Panc1 (cell line): ENCODE measurements around the gene BTBD9. TPM values are rescaled to one million over a fixed set of nuclear protein-coding genes. Genes with fewer than 3 reads are reported as not detected.

Experiments used
- ATAC-seq: fragments of 200-7000 bp; cut with Tn5 transposase; 2 replicates; pipeline ENCODE4 v1.9.1; 2020; ENCODE audit warnings: mild to moderate bottlenecking, moderate library complexity
- BruUV-seq: library from RNA; stranded (reverse); fragments of 400-500 nt; replicated peaks from 2 replicates; lab custom pipeline; 2021; lab: Mats Ljungman, UMichigan
- CTCF ChIA-PET: fragments of 300-600 bp; sonication (Branson Sonifier 250); formaldehyde crosslinking; loops from one replicate; lab custom pipeline; 2022; ENCODE audit warnings: antibody characterized with exemption; lab: Charles Lee
- POLR2A ChIA-PET: fragments of 300-600 bp; sonication (Branson Sonifier 250); formaldehyde crosslinking; loops from one replicate; lab custom pipeline; 2022; ENCODE audit warnings: antibody characterized with exemption; lab: Charles Lee
- DNase-seq: peaks from one replicate; pipeline ENCODE4 v3.0.0-alpha.2; 2010; ENCODE audit warnings: low read depth, low spot score
- H3K27ac ChIP-seq: 2 replicates; pipeline ENCODE4 v1.5.1; 2011; ENCODE audit warnings: mild to moderate bottlenecking, low read length, inconsistent platforms
- H3K27me3 ChIP-seq: fragments of 200-500 bp; sonication (Bioruptor generic); 2 replicates; pipeline ENCODE4 v1.6.0; 2014; ENCODE audit warnings: low read length, inconsistent platforms; ENCODE audit not compliant: control insufficient read depth, insufficient read depth
- H3K36me3 ChIP-seq: fragments of 200-500 bp; sonication (Bioruptor generic); 2 replicates; pipeline ENCODE4 v1.5.1; 2014; ENCODE audit warnings: inconsistent platforms, mild to moderate bottlenecking, low read length, moderate library complexity; ENCODE audit not compliant: control insufficient read depth, insufficient read depth
- H3K4me1 ChIP-seq: 2 replicates; pipeline ENCODE4 v1.5.1; 2011; ENCODE audit warnings: inconsistent platforms, mild to moderate bottlenecking, low read length, moderate library complexity; ENCODE audit not compliant: control insufficient read depth, insufficient read depth
- H3K4me3 ChIP-seq, 2 experiments: 2 replicates each; pipeline ENCODE4 v1.5.1; 2011 to 2012; ENCODE audit warnings: low read depth in 2 of 2, low read length in 2 of 2, mild to moderate bottlenecking in 2 of 2, inconsistent platforms in 1 of 2, moderate library complexity in 1 of 2
- H3K9me3 ChIP-seq: fragments of 200-500 bp; sonication (Bioruptor generic); 2 replicates; pipeline ENCODE4 v1.5.1; 2014; ENCODE audit warnings: low read depth, mild to moderate bottlenecking, inconsistent platforms, low read length, moderate library complexity; ENCODE audit not compliant: control insufficient read depth, insufficient read depth
- POLR2AphosphoS5 ChIP-seq: IDR thresholded peaks from 2 replicates; pipeline ENCODE4 v1.6.1; 2012; ENCODE audit warnings: mild to moderate bottlenecking, low read depth, low read length, moderate library complexity
- SIN3A ChIP-seq: IDR thresholded peaks from 2 replicates; pipeline ENCODE4 v1.6.1; 2012; ENCODE audit warnings: low read depth, mild to moderate bottlenecking, low read length, moderate library complexity, borderline replicate concordance; ENCODE audit not compliant: insufficient read depth
- TCF7L2 ChIP-seq: IDR thresholded peaks from 2 replicates; pipeline ENCODE4 v1.6.1; 2011; ENCODE audit warnings: mild to moderate bottlenecking, low read depth, low read length, inconsistent platforms
- in situ Hi-C: cut with HindIII; loops from 2 replicates; pipeline ENCODE4 v1.10.0; 2016; ENCODE audit warnings: low sequenced_read_pairs, low pct_unique_long_range_greater_than_20kb
- intact Hi-C: fragments of 100-400 bp; cut with micrococcal nuclease; formaldehyde crosslinking; loops from one replicate; pipeline ENCODE4 v1.10.0; 2022; ENCODE audit not compliant: unreplicated experiment
- total RNA-seq: library from RNA; stranded (reverse); gene quantifications from one replicate; pipeline ENCODE4 v1.2.1, GENCODE V29; 2021; ENCODE audit not compliant: unreplicated experiment
- TF ChIP-seq, protein P1 (sequence below), 2 experiments: IDR thresholded peaks; 2 replicates each; pipeline ENCODE4 v1.6.1; 2011 to 2012; ENCODE audit warnings: low read depth in 2 of 2, control low read depth in 1 of 2, low read length in 1 of 2, mild to moderate bottlenecking in 1 of 2, moderate library complexity in 1 of 2; ENCODE audit not compliant: insufficient read depth in 1 of 2
- TF ChIP-seq, protein P2 (sequence below): fragments of 450-650 bp; IDR thresholded peaks from 2 replicates; pipeline ENCODE4 v1.5.1; 2017; ENCODE audit warnings: mild to moderate bottlenecking

BTBD9 gene
- total RNA-seq, 1 experiment from 2014 or later: 12.8 TPM

DNA sequence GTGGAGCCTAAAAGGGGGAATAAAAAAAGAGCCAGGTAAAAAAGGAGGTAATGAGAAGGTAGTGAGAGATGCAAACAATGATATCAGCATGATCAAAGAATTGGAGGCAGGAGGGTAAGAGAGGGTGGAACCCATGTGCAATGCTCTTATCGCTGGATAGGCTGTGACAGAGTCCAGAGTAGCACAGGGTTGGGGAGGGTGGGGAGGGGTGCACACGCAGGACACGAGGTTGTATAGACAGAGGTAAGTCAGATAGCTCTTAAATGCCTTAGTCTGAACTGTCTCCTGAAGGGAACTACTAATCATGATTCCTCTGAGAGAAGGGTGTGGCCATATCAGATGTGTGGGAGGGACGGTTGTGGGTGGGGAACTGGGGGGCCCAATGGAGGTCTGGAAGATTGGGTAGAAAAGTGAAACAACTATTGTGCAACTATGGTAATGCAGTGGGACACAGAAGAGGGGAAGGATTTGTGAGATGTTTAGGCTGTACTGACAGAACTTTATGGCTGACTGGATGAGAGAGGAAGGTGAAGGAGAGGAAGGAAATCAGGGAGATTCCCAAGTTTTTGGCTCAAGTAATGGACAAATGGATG, 354.8 kb downstream of the BTBD9 start:
- TF ChIP-seq, protein P1, sequence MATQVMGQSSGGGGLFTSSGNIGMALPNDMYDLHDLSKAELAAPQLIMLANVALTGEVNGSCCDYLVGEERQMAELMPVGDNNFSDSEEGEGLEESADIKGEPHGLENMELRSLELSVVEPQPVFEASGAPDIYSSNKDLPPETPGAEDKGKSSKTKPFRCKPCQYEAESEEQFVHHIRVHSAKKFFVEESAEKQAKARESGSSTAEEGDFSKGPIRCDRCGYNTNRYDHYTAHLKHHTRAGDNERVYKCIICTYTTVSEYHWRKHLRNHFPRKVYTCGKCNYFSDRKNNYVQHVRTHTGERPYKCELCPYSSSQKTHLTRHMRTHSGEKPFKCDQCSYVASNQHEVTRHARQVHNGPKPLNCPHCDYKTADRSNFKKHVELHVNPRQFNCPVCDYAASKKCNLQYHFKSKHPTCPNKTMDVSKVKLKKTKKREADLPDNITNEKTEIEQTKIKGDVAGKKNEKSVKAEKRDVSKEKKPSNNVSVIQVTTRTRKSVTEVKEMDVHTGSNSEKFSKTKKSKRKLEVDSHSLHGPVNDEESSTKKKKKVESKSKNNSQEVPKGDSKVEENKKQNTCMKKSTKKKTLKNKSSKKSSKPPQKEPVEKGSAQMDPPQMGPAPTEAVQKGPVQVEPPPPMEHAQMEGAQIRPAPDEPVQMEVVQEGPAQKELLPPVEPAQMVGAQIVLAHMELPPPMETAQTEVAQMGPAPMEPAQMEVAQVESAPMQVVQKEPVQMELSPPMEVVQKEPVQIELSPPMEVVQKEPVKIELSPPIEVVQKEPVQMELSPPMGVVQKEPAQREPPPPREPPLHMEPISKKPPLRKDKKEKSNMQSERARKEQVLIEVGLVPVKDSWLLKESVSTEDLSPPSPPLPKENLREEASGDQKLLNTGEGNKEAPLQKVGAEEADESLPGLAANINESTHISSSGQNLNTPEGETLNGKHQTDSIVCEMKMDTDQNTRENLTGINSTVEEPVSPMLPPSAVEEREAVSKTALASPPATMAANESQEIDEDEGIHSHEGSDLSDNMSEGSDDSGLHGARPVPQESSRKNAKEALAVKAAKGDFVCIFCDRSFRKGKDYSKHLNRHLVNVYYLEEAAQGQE (IDR thresholded peaks at IDR 0.05; ENCODE audit: insufficient read depth in 1 of 2, low read depth in 2 of 2, low read length in 1 of 2): no peak
- BruUV-seq: no TSS peak
- no peaks in the 10 kb centered on the region; the same call in 1 of the 2 replicates for H3K4me1 ChIP-seq
- ChIA-PET CTCF (no interaction called here), POLR2A (no interaction called here)
- intact Hi-C loops (no loop called here), in situ Hi-C loops (no loop called here)
- no peaks in the 10 kb centered on the region for H3K36me3 ChIP-seq
- H3K4me3 ChIP-seq: no peak overlapping the region
- H3K27me3 ChIP-seq: no peaks in the 10 kb centered on the region
- no peak for DNase-seq
- ATAC-seq: no peak
- no peaks in the 10 kb centered on the region for H3K9me3 ChIP-seq
- no peak overlapping the region for H3K27ac ChIP-seq

DNA sequence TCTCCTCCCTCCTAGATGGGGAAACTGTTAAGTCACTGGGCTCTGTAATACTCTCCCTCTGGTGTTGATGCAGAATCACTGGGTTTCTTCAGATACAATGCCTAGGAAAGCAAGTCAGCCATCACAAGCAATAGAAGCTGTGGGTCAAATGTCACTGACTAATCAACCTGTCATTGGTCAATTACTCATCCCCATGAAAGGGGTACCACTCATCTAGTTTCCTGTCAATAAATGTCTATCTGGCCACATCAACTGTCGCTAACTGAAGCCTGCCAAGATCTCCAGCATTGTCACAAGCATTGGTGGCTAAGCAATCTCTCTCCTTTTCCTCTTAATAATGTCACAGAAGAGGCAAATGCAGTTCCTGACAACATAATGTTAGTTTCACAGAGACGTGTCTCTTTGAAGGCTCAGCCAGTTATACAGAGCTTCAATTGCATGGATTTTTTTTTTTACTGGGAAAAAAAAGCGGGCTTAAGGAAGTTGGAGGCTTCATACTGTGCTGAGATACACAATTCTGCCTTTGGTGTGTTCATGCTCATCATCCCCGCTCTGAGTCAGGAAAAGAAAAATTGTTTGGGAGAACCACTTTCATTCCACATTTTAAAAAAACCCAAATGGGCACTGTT, 355.9 kb downstream of the BTBD9 start:
- H3K4me3 ChIP-seq: no peak overlapping the region
- no peak for TF ChIP-seq SIN3A
- TF ChIP-seq TCF7L2: no peak
- TF ChIP-seq, protein P2, sequence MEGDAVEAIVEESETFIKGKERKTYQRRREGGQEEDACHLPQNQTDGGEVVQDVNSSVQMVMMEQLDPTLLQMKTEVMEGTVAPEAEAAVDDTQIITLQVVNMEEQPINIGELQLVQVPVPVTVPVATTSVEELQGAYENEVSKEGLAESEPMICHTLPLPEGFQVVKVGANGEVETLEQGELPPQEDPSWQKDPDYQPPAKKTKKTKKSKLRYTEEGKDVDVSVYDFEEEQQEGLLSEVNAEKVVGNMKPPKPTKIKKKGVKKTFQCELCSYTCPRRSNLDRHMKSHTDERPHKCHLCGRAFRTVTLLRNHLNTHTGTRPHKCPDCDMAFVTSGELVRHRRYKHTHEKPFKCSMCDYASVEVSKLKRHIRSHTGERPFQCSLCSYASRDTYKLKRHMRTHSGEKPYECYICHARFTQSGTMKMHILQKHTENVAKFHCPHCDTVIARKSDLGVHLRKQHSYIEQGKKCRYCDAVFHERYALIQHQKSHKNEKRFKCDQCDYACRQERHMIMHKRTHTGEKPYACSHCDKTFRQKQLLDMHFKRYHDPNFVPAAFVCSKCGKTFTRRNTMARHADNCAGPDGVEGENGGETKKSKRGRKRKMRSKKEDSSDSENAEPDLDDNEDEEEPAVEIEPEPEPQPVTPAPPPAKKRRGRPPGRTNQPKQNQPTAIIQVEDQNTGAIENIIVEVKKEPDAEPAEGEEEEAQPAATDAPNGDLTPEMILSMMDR: no peak
- TF ChIP-seq POLR2AphosphoS5: no peak
- TF ChIP-seq, protein P1 (IDR thresholded peaks at IDR 0.05; ENCODE audit: insufficient read depth in 1 of 2, low read depth in 2 of 2, low read length in 1 of 2): no peak
- no peaks in the 10 kb centered on the region for H3K27me3 ChIP-seq
- H3K27ac ChIP-seq: no peak overlapping the region
- H3K4me1 ChIP-seq: no peaks in the 10 kb centered on the region; the same call in 1 of the 2 replicates
- H3K36me3 ChIP-seq: no peaks in the 10 kb centered on the region
- DNase-seq (peak; percentile 57), ATAC-seq (peak; percentile 74; the same call in 1 of the 2 replicates)
- ChIA-PET POLR2A (no interaction called here), CTCF (no interaction called here)
- in situ Hi-C loops: no loop called here
- no TSS peak for BruUV-seq
- H3K9me3 ChIP-seq: no peaks in the 10 kb centered on the region
- intact Hi-C loops: no loop called here
